Activated CD4-positive, alpha-beta memory T cell treated with anti-CD3 and anti-CD28 coated beads for 36 hours (primary cell): Measurements from ENCODE around the gene BTG4. TPM values are rescaled to one million over a fixed set of nuclear protein-coding genes. Genes with fewer than 3 reads are reported as not detected.

Experiments
- CTCF ChIA-PET: fragments of 350-600 bp; sonication (Branson Sonifier 250); formaldehyde crosslinking; loops from one replicate; lab custom pipeline; 2021; ENCODE audit warnings: antibody characterized with exemption, inconsistent platforms; lab: Charles Lee
- POLR2A ChIA-PET: fragments of 350-600 bp; sonication (Branson Sonifier 250); formaldehyde crosslinking; loops from one replicate; lab custom pipeline; 2021; ENCODE audit warnings: antibody characterized with exemption; lab: Charles Lee
- DNase-seq: peaks from one replicate; pipeline ENCODE4 v3.0.0-alpha.2; 2020
- H3K27ac Mint-ChIP-seq: one replicate; pipeline ENCODE4 v1.8.0; 2021; ENCODE audit warnings: mixed read lengths
- H3K27me3 Mint-ChIP-seq: one replicate; pipeline ENCODE4 v1.8.0; 2021; ENCODE audit warnings: mixed read lengths
- H3K36me3 Mint-ChIP-seq: one replicate; pipeline ENCODE4 v1.8.0; 2021; ENCODE audit warnings: mixed read lengths
- H3K4me1 Mint-ChIP-seq: one replicate; pipeline ENCODE4 v1.8.0; 2021; ENCODE audit warnings: low read depth, mixed read lengths
- H3K4me3 Mint-ChIP-seq: one replicate; pipeline ENCODE4 v1.8.0; 2021; ENCODE audit warnings: mild to moderate bottlenecking, mixed read lengths
- H3K9me3 Mint-ChIP-seq: one replicate; pipeline ENCODE4 v1.8.0; 2021; ENCODE audit warnings: mixed read lengths
- intact Hi-C: fragments of 100-400 bp; cut with micrococcal nuclease; formaldehyde crosslinking; loops from one replicate; pipeline ENCODE4 v1.15.1; 2023
- total RNA-seq, 2 experiments: library from RNA; stranded (reverse); gene quantifications; one replicate each; pipeline ENCODE4 v1.2.3, GENCODE V29; 2021

The BTG4 gene
- total RNA-seq, 2 experiments from 2014 or later = not detected

DNA sequence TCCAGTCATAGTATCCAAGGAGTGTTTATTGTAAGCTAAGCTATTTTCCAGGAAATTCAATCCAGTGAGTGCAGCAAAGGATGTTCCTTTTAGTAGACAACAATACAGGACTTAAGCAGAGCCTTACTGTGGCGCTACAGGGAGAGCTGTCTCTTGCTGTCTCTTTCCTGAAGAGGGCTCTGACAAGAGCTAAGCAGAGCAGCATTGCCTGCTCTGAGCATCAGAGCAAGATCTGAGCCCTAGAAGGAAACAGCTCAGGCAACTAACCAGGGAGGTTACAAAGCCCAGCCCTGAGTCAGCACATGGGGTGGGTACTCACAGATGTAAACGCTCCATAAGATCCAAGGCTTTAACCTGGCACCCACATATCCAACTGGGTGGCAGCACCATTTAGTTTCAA lies 36.3 kb upstream of the BTG4 start:
- no peak overlapping the region for H3K27ac Mint-ChIP-seq
- peaks cover 30% of the 10 kb centered on the region for H3K27me3 Mint-ChIP-seq
- DNase-seq = no peak
- no peaks in the 10 kb centered on the region for H3K9me3 Mint-ChIP-seq
- ChIA-PET CTCF (interaction anchor here (0.9 kb wide), 1 partner anchor 94 kb away, joined by 3 read pairs; no protein-coding TSS in a partner anchor), POLR2A (no interaction called here)
- no peaks in the 10 kb centered on the region for H3K4me1 Mint-ChIP-seq
- intact Hi-C loops = no loop called here
- H3K36me3 Mint-ChIP-seq = no peaks in the 10 kb centered on the region
- no peak overlapping the region for H3K4me3 Mint-ChIP-seq

- peaks cover 63% of the 10 kb centered on the region for H3K27me3 Mint-ChIP-seq
- no peak overlapping the region for H3K4me3 Mint-ChIP-seq
Observed at GRCh38 chr11:111542606-111543275, 30.6 kb upstream of the BTG4 start.

DNA sequence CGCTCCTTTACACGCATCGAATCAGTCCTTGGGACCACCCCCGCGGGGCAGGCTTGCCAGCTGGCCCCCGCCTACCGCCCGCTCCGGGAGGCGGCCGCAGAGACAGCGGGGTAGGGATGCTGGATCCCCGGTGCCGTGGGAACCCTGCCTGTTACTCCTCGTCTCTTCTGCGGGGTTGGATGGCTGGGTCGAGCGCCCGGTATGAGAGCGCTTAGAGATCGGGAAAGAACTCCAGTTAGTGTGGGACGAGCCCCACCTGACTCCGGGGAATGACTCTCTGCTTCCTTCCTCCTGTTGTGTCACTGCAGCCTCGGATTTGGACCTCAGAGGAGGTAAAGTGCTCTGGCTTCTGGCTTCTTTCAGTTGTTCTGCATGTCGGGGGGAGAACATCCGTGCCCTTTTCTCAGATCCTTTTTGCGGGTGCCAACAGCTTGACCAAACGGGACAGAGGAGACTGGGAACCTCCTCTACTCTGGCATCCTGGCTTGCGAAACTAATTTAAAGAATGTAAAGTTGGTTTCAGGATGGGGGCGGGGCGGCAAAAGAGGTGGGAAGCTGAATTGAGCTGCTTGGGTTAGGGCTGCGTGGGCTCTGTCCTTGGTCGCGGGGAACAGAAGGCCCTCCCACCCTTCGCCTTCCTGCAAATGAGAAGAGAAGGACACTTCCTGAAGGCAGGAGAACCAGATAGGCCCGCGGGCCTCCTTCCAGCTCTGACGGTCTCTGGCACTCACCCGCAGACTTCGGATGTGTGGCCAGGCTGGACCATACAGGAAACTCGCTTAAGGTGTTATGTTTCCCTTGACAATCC lies 29.3 kb upstream of the BTG4 start:
- POLR2A ChIA-PET = interaction anchor here (1.6 kb wide), 1 partner anchor 10 kb away, joined by 3 read pairs; no protein-coding TSS in a partner anchor
- no peak for DNase-seq

More at GRCh38 chr11:111542606-111543275, 30.6 kb upstream of the BTG4 start:
- CTCF ChIA-PET = interaction anchor here (1.2 kb wide), 1 partner anchor 13 kb away, joined by 3 read pairs; no protein-coding TSS in a partner anchor
- POLR2A ChIA-PET = interaction anchor here (1.6 kb wide), 1 partner anchor 11 kb away, joined by 3 read pairs; no protein-coding TSS in a partner anchor
- DNase-seq = no peak
- no peak overlapping the region for H3K27ac Mint-ChIP-seq
- H3K36me3 Mint-ChIP-seq = no peaks in the 10 kb centered on the region
- intact Hi-C loops = no loop called here
- H3K9me3 Mint-ChIP-seq = no peaks in the 10 kb centered on the region
- peaks cover 5% of the 10 kb centered on the region for H3K4me1 Mint-ChIP-seq

DNA sequence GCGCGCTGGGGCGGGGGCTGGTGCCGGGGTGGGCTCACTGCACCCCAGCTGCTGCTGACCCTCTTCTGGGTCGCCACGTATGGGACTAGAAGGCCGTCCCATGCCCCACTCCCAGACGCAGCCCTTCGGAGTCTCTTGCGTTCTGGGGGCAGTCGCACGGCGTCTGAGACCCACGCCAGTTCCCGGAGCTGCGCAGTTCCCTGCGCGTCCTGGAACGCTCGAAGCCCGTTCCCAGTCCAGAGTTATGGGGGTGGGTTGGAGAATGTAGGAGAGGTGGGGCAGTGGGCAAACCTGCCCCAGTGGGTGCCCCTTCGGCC lies 28.7 kb upstream of the BTG4 start:
- CTCF ChIA-PET = no interaction called here
- intact Hi-C loops = no loop called here
- POLR2A ChIA-PET = no interaction called here

More for the DNA sequence above, 29.3 kb upstream of the BTG4 start:
- Mint-ChIP-seq H3K9me3 (no peaks in the 10 kb centered on the region), H3K27me3 (peaks cover 71% of the 10 kb centered on the region), H3K27ac (no peak overlapping the region), H3K4me1 (peaks cover 5% of the 10 kb centered on the region), H3K4me3 (peak overlapping the region; percentile 51), H3K36me3 (no peaks in the 10 kb centered on the region)
- CTCF ChIA-PET = no interaction called here
- intact Hi-C loops = no loop called here

GRCh38 chr11:111540114-111540936 lies 28.1 kb upstream of the BTG4 start, which contains the start of gene LAYN:
Gene LAYN (plus strand): TSS chr11:111540720. CDS start chr11:111540844, 124 bp downstream.
- no peak within 1 kb of the TSS for H3K27ac Mint-ChIP-seq
- no peak for DNase-seq
- H3K4me1 Mint-ChIP-seq = peaks cover 5% of the 10 kb centered on the region
- no peaks in the 10 kb centered on the region for H3K36me3 Mint-ChIP-seq
- H3K4me3 Mint-ChIP-seq = peak within 1 kb of the TSS; percentile 51
- H3K9me3 Mint-ChIP-seq = no peaks in the 10 kb centered on the region
- peaks cover 70% of the 10 kb centered on the region for H3K27me3 Mint-ChIP-seq
- CTCF ChIA-PET = interaction anchor here (1.6 kb wide), 1 partner anchor 24 kb away, joined by 3 read pairs; no protein-coding TSS in a partner anchor
- POLR2A ChIA-PET = no interaction called here
- intact Hi-C loops = no loop called here

More for the DNA sequence above, 28.7 kb upstream of the BTG4 start:
- Mint-ChIP-seq H3K27me3 (peaks cover 72% of the 10 kb centered on the region), H3K36me3 (no peaks in the 10 kb centered on the region), H3K9me3 (no peaks in the 10 kb centered on the region), H3K27ac (no peak overlapping the region), H3K4me3 (no peak overlapping the region), H3K4me1 (peaks cover 5% of the 10 kb centered on the region)
- no peak for DNase-seq

GRCh38 chr11:111539426-111540113 lies 27.4 kb upstream of the BTG4 start:
- H3K27ac Mint-ChIP-seq = no peak overlapping the region
- H3K4me1 Mint-ChIP-seq = peaks cover 5% of the 10 kb centered on the region
- peaks cover 73% of the 10 kb centered on the region for H3K27me3 Mint-ChIP-seq
- ChIA-PET CTCF (interaction anchor here (1.6 kb wide), 1 partner anchor 25 kb away, joined by 3 read pairs; no protein-coding TSS in a partner anchor), POLR2A (no interaction called here)
- H3K4me3 Mint-ChIP-seq = no peak overlapping the region
- H3K36me3 Mint-ChIP-seq = no peaks in the 10 kb centered on the region
- H3K9me3 Mint-ChIP-seq = no peaks in the 10 kb centered on the region
- intact Hi-C loops = no loop called here
- DNase-seq = no peak

GRCh38 chr11:111538407-111539114 lies 26.4 kb upstream of the BTG4 start:
- Mint-ChIP-seq H3K27me3 (peaks cover 70% of the 10 kb centered on the region), H3K4me3 (no peak overlapping the region), H3K9me3 (no peaks in the 10 kb centered on the region), H3K36me3 (no peaks in the 10 kb centered on the region), H3K4me1 (peaks cover 5% of the 10 kb centered on the region), H3K27ac (no peak overlapping the region)
- ChIA-PET CTCF (interaction anchor here (1.6 kb wide), 1 partner anchor 26 kb away, joined by 3 read pairs; no protein-coding TSS in a partner anchor), POLR2A (no interaction called here)
- intact Hi-C loops = no loop called here
- DNase-seq = no peak

GRCh38 chr11:111537336-111537860 lies 25.2 kb upstream of the BTG4 start:
- Mint-ChIP-seq H3K27me3 (peaks cover 61% of the 10 kb centered on the region), H3K4me3 (no peak overlapping the region), H3K27ac (no peak overlapping the region), H3K36me3 (no peaks in the 10 kb centered on the region), H3K4me1 (peaks cover 9% of the 10 kb centered on the region), H3K9me3 (no peaks in the 10 kb centered on the region)
- ChIA-PET CTCF (no interaction called here), POLR2A (no interaction called here)
- intact Hi-C loops = no loop called here
- no peak for DNase-seq

DNA sequence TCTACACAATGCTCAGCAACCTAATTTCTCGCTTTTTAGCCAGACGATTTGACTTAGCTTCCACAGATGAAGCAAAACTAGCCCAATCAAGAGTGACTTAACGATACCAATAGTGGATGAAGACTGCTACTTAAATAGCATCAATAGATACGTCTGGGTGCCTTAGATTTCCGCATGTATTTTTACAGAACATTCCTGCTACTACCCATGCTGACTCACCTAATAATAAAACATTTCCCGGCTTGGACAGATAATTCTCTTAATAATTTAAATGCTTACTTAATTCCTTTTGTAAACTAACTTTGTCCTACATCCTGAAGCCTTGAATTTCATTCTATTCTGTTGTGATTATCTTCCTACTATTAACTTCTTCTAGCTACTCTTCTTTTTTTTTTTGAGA lies 23.1 kb upstream of the BTG4 start:
- Mint-ChIP-seq H3K4me3 (no peak overlapping the region), H3K27me3 (peaks cover 50% of the 10 kb centered on the region), H3K4me1 (peaks cover 15% of the 10 kb centered on the region), H3K9me3 (no peaks in the 10 kb centered on the region), H3K27ac (no peak overlapping the region), H3K36me3 (no peaks in the 10 kb centered on the region)
- intact Hi-C loops = no loop called here
- ChIA-PET CTCF (interaction anchor here (0.7 to 1.0 kb wide), 2 partner anchors 16 to 22 kb away, joined by 3 read pairs; no protein-coding TSS in a partner anchor), POLR2A (no interaction called here)
- DNase-seq = no peak

- H3K27me3 Mint-ChIP-seq = peaks cover 28% of the 10 kb centered on the region
- H3K9me3 Mint-ChIP-seq = no peaks in the 10 kb centered on the region
- peaks cover 26% of the 10 kb centered on the region for H3K4me1 Mint-ChIP-seq
- no peaks in the 10 kb centered on the region for H3K36me3 Mint-ChIP-seq
- intact Hi-C loops = loop anchor here (5.0 kb wide), 1 partner anchor 70 kb away; the partner anchor contains the start of gene SIK2
- no peak overlapping the region for H3K4me3 Mint-ChIP-seq
- ChIA-PET CTCF (no interaction called here), POLR2A (interaction anchor here (1.2 to 1.5 kb wide), 2 partner anchors 10 to 18 kb away, joined by 3 read pairs; no protein-coding TSS in a partner anchor)
- H3K27ac Mint-ChIP-seq = no peak overlapping the region
- no peak for DNase-seq
Observed at GRCh38 chr11:111532365-111532709, 20.2 kb upstream of the BTG4 start.
